HCEC 1CT (cell line): ENCODE results near the gene NAPA.

Experiments used
- DNase-seq: peaks from one replicate; pipeline ENCODE4 v3.0.0-alpha.2; 2017

The NAPA gene

GRCh38 chr19:47450478-47450877 is 64.4 kb downstream of the NAPA start:
- no peak for DNase-seq

GRCh38 chr19:47448360-47448727 is 66.5 kb downstream of the NAPA start:
- DNase-seq = no peak

- no peak for DNase-seq
Observed at GRCh38 chr19:47447470-47448359, 67.1 kb downstream of the NAPA start.

- DNase-seq = no peak
Observed at GRCh38 chr19:47446534-47447469, 68.1 kb downstream of the NAPA start.

- no peak for DNase-seq
Observed at GRCh38 chr19:47445937-47446402, 68.9 kb downstream of the NAPA start.

GRCh38 chr19:47445527-47445926 is 69.3 kb downstream of the NAPA start:
- DNase-seq = no peak

- no peak for DNase-seq
Observed at GRCh38 chr19:47444388-47444821, 70.5 kb downstream of the NAPA start.

- DNase-seq = no peak
Observed at GRCh38 chr19:47443331-47443730, 71.5 kb downstream of the NAPA start.

GRCh38 chr19:47438793-47439220 is 76.1 kb downstream of the NAPA start:
- no peak for DNase-seq
